Neuronal stem cell (in vitro differentiated cells): Measurements from ENCODE around the gene MON1A.

Experiments used
- DNase-seq: peaks from one replicate; pipeline ENCODE4 v3.0.0-alpha.2; 2013; ENCODE audit warnings: low spot score
- H2AFZ ChIP-seq: one replicate; pipeline ENCODE4 v1.6.1; 2013; ENCODE audit warnings: mild to moderate bottlenecking, low read length, inconsistent platforms
- H2AK5ac ChIP-seq: 2 replicates; pipeline ENCODE4 v1.6.1; 2013; ENCODE audit warnings: low read depth, mild to moderate bottlenecking, inconsistent platforms, low read length, moderate library complexity, mixed read lengths
- H2BK120ac ChIP-seq: 2 replicates; pipeline ENCODE4 v1.6.1; 2013; ENCODE audit warnings: low read depth, mild to moderate bottlenecking, inconsistent platforms, low read length, moderate library complexity, mixed read lengths
- H2BK12ac ChIP-seq: one replicate; pipeline ENCODE4 v1.6.1; 2013; ENCODE audit warnings: low read length, inconsistent platforms
- H2BK15ac ChIP-seq: 2 replicates; pipeline ENCODE4 v1.6.1; 2013; ENCODE audit warnings: mild to moderate bottlenecking, low read length, inconsistent platforms, mixed read lengths
- H2BK5ac ChIP-seq: one replicate; pipeline ENCODE4 v1.6.1; 2013; ENCODE audit warnings: inconsistent platforms, mild to moderate bottlenecking, low read length, moderate library complexity
- H3K14ac ChIP-seq: one replicate; pipeline ENCODE4 v1.6.1; 2013; ENCODE audit warnings: low read length, inconsistent platforms
- H3K18ac ChIP-seq: 2 replicates; pipeline ENCODE4 v1.6.1; 2013; ENCODE audit warnings: low read length, inconsistent platforms
- H3K23ac ChIP-seq: 2 replicates; pipeline ENCODE4 v1.6.1; 2013; ENCODE audit warnings: low read depth, mild to moderate bottlenecking, mixed read lengths, low read length, inconsistent platforms; ENCODE audit not compliant: poor library complexity
- H3K27ac ChIP-seq: replicated peaks from 3 replicates; pipeline ENCODE4 v1.5.1; 2013; ENCODE audit warnings: low read length, inconsistent platforms
- H3K27me3 ChIP-seq, 3 experiments: 2 replicates each; pipeline ENCODE4 v1.6.1; 2013; ENCODE audit warnings: low read length in 3 of 3, mild to moderate bottlenecking in 2 of 3, inconsistent platforms in 1 of 3, low read depth in 1 of 3, mixed read lengths in 1 of 3, moderate library complexity in 1 of 3; ENCODE audit not compliant: control insufficient read depth in 3 of 3, insufficient read depth in 3 of 3
- H3K36me3 ChIP-seq, 2 donors: replicated peaks in 1 of 2; 2 replicates each; pipeline ENCODE4 v1.6.1; 2013; ENCODE audit warnings: low read length in 2 of 2; ENCODE audit not compliant: control insufficient read depth in 2 of 2, insufficient read depth in 2 of 2
- H3K4ac ChIP-seq: 2 replicates; pipeline ENCODE4 v1.6.1; 2013; ENCODE audit warnings: inconsistent platforms, mild to moderate bottlenecking, low read length, moderate library complexity
- H3K4me1 ChIP-seq, 2 donors: 1 replicate in 1 of 2; 2 replicates in 1 of 2; pipeline ENCODE4 v1.6.1; 2013; ENCODE audit warnings: low read length in 2 of 2, low read depth in 1 of 2; ENCODE audit not compliant: control insufficient read depth in 2 of 2, insufficient read depth in 1 of 2
- H3K4me2 ChIP-seq: one replicate; pipeline ENCODE4 v1.6.1; 2013; ENCODE audit warnings: mild to moderate bottlenecking, low read length, inconsistent platforms; ENCODE audit not compliant: insufficient read depth, poor library complexity, severe bottlenecking
- H3K4me3 ChIP-seq, 2 donors: 2 replicates each; pipeline ENCODE4 v1.5.1; 2013; ENCODE audit warnings: low read length in 2 of 2, mild to moderate bottlenecking in 2 of 2, inconsistent platforms in 1 of 2, moderate library complexity in 1 of 2
- H3K79me1 ChIP-seq: one replicate; pipeline ENCODE4 v1.6.1; 2013; ENCODE audit warnings: low read depth, mild to moderate bottlenecking, inconsistent platforms, low read length, moderate library complexity
- H3K9ac ChIP-seq: one replicate; pipeline ENCODE4 v1.6.1; 2013; ENCODE audit warnings: mild to moderate bottlenecking, low read depth, low read length, inconsistent platforms; ENCODE audit not compliant: poor library complexity
- H3K9me3 ChIP-seq, 2 donors: replicated peaks in 1 of 2; 2 replicates each; pipeline versions ENCODE3 to v1.6.1; 2013; ENCODE audit warnings: low read length in 2 of 2, mild to moderate bottlenecking in 2 of 2, inconsistent platforms in 1 of 2, low read depth in 1 of 2, mixed read lengths in 1 of 2, moderate library complexity in 1 of 2; ENCODE audit not compliant: control insufficient read depth in 2 of 2, insufficient read depth in 1 of 2
- H4K8ac ChIP-seq: one replicate; pipeline ENCODE4 v1.6.1; 2013; ENCODE audit warnings: low read depth, mild to moderate bottlenecking, inconsistent platforms, low read length, moderate library complexity
- H4K91ac ChIP-seq: one replicate; pipeline ENCODE4 v1.6.1; 2013; ENCODE audit warnings: low read length, low read depth, mild to moderate bottlenecking, inconsistent platforms; ENCODE audit not compliant: poor library complexity
- WGBS, 2 donors: extraction: QIAGEN DNeasy Blood & Tissue Kit; methylation state at CpG; one replicate each; pipeline ENCODE4 v1.1.7; 2013; ENCODE audit warnings: missing lambda C conversion rate in 2 of 2, mixed read lengths in 1 of 2; ENCODE audit not compliant: insufficient read length in 2 of 2, insufficient replicate concordance in 1 of 2; ENCODE audit errors: extremely low coverage in 2 of 2; 5-methylcytosine and 5-hydroxymethylcytosine counted together

MON1A gene

GRCh38 chr3:49871531-49872153 is 58.0 kb downstream of the MON1A start:
- no CpG with 5 or more reads among the region's 10 CpGs for WGBS, 2 donors

GRCh38 chr3:49869525-49870126 is 60.0 kb downstream of the MON1A start, which contains the start of gene CAMKV:
Gene CAMKV (minus strand): TSS chr3:49869906. CDS start chr3:49862388, 7,518 bp downstream.
- peak within 1 kb of the TSS; percentile 64 to 79 for H3K4me3 ChIP-seq
- no CpG with 5 or more reads among the region's 59 CpGs for WGBS, 2 donors
- peak within 1 kb of the TSS; percentile 74 for H3K18ac ChIP-seq

More at GRCh38 chr3:49871531-49872153, 58.0 kb downstream of the MON1A start:
- DNase-seq, result no peak
- H3K9ac ChIP-seq, result peak overlapping the region; percentile 46
- H3K9me3 ChIP-seq, result peaks cover 0 to 1% of the 10 kb centered on the region in 2 donors
- peak overlapping the region; percentile 31 for H2AK5ac ChIP-seq
- no peaks in the 10 kb centered on the region for H3K36me3 ChIP-seq
- H3K4me2 ChIP-seq, result no peak overlapping the region
- peak overlapping the region in 1 of 2 donors; percentile 32 for H3K4me3 ChIP-seq
- peak overlapping the region; percentile 66 for H3K18ac ChIP-seq
- peak overlapping the region; percentile 72 for H2BK15ac ChIP-seq
- peak overlapping the region; percentile 37 for H3K23ac ChIP-seq
- H3K27me3 ChIP-seq, result peaks cover 0 to 3% (median 0%) of the 10 kb centered on the region in 3 experiments
- peak overlapping the region; percentile 62 for H2AFZ ChIP-seq
- H2BK120ac ChIP-seq, result no peak overlapping the region
- no peak overlapping the region for H4K91ac ChIP-seq
- no peak overlapping the region for H3K27ac ChIP-seq
- peak overlapping the region; percentile 35 for H2BK5ac ChIP-seq
- no peak overlapping the region for H3K4ac ChIP-seq
- H2BK12ac ChIP-seq, result peak overlapping the region; percentile 12
- H3K4me1 ChIP-seq, result peaks cover 31 to 57% of the 10 kb centered on the region in 2 donors
- peaks cover 2% of the 10 kb centered on the region for H3K79me1 ChIP-seq
- peak overlapping the region; percentile 10 for H3K14ac ChIP-seq
- no peak overlapping the region for H4K8ac ChIP-seq

GRCh38 chr3:49868862-49869466 is 60.6 kb downstream of the MON1A start:
- peaks cover 33 to 66% of the 10 kb centered on the region in 2 donors for H3K4me1 ChIP-seq
- no CpG with 5 or more reads among the region's 23 CpGs for WGBS, 2 donors
- peak overlapping the region; percentile 64 to 79 for H3K4me3 ChIP-seq

More at GRCh38 chr3:49869525-49870126, 60.0 kb downstream of the MON1A start, which contains the start of gene CAMKV:
- H4K91ac ChIP-seq, result no peak within 1 kb of the TSS
- H3K36me3 ChIP-seq, result no peaks in the 10 kb centered on the region
- H3K9ac ChIP-seq, result peak within 1 kb of the TSS; percentile 54
- H2AFZ ChIP-seq, result peak within 1 kb of the TSS; percentile 90
- peak within 1 kb of the TSS; percentile 24 for H4K8ac ChIP-seq
- H3K4me2 ChIP-seq, result peak within 1 kb of the TSS; percentile 93
- no peak within 1 kb of the TSS for H2BK12ac ChIP-seq
- H3K27me3 ChIP-seq, result peaks cover 0 to 3% (median 0%) of the 10 kb centered on the region in 3 experiments
- no peak within 1 kb of the TSS for H3K4ac ChIP-seq
- peak within 1 kb of the TSS; percentile 57 for H2AK5ac ChIP-seq
- peaks cover 32 to 66% of the 10 kb centered on the region in 2 donors for H3K4me1 ChIP-seq
- H2BK15ac ChIP-seq, result peak within 1 kb of the TSS; percentile 86
- peaks cover 7% of the 10 kb centered on the region for H3K79me1 ChIP-seq
- peak within 1 kb of the TSS; percentile 86 for H3K23ac ChIP-seq
- H3K27ac ChIP-seq, result no peak within 1 kb of the TSS
- peak within 1 kb of the TSS; percentile 92 for H3K14ac ChIP-seq
- H3K9me3 ChIP-seq, result peaks cover 0 to 1% of the 10 kb centered on the region in 2 donors
- H2BK5ac ChIP-seq, result peak within 1 kb of the TSS; percentile 48
- H2BK120ac ChIP-seq, result no peak within 1 kb of the TSS
- DNase-seq, result peak; percentile 39

More at GRCh38 chr3:49868862-49869466, 60.6 kb downstream of the MON1A start:
- Histone ChIP-seq H3K9ac (peak overlapping the region; percentile 54), H3K18ac (peak overlapping the region; percentile 50), H2BK12ac (no peak overlapping the region), H3K79me1 (peaks cover 5% of the 10 kb centered on the region), H4K91ac (no peak overlapping the region), H3K9me3 (peaks cover 0 to 1% of the 10 kb centered on the region in 2 donors), H2BK120ac (no peak overlapping the region), H3K4me2 (peak overlapping the region; percentile 93), H3K23ac (peak overlapping the region; percentile 86), H3K27ac (no peak overlapping the region), H3K36me3 (no peaks in the 10 kb centered on the region), H2AK5ac (no peak overlapping the region), H2BK5ac (peak overlapping the region; percentile 48), H4K8ac (peak overlapping the region; percentile 24), H2AFZ (peak overlapping the region; percentile 90), H2BK15ac (no peak overlapping the region), H3K4ac (no peak overlapping the region), H3K27me3 (peaks cover 0 to 3% (median 0%) of the 10 kb centered on the region in 3 experiments), H3K14ac (peak overlapping the region; percentile 92)
- no peak for DNase-seq
